Measurements from ENCODE around the gene CAT. TPM values are rescaled to one million over a fixed set of nuclear protein-coding genes. Genes with fewer than 3 reads are reported as not detected.

CAT gene
- total and polyA plus RNA-seq, 4 donors = 91.8 to 319 (median 106) TPM

DNA sequence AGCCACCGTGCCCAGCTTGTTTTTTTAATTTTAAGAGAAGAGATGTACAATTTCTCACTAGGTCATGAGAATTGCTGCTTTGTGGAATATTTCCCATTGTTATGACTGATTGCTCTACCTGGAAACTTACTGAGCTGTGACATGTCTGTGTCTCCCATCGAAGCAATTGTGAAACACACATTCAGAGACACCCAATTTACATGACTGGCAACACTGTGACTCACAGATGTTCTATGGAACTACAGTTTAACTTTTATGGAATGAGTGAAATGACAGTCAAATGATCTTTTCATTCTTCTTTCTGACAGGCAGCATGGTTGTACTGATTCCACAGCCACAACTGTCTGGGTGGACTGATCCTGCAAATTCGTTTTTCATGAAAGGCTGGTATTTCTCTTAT is 42.6 kb downstream of the CAT start:
- H3K9ac ChIP-seq (ENCODE audit: insufficient read depth in 1 of 2, low read length in 2 of 2) = no peak overlapping the region
- 76 to 78% methylated on average over 3 of the region's 3 CpGs for WGBS, 2 donors

GRCh38 chr11:34483106-34483874 is 44.6 kb downstream of the CAT start:
- Histone ChIP-seq H3K36me3 (ENCODE audit: control insufficient read depth in 4 of 4, insufficient read depth in 4 of 4, low read length in 4 of 4) (no peaks in the 10 kb centered on the region), H3K4me1 (ENCODE audit: control insufficient read depth in 5 of 5, insufficient read depth in 5 of 5, low read length in 5 of 5) (no peaks in the 10 kb centered on the region), H3K9me3 (ENCODE audit: control insufficient read depth in 4 of 4, insufficient read depth in 3 of 4, low read length in 3 of 4) (no peaks in the 10 kb centered on the region), H3K4me3 (no peak overlapping the region), H3K9ac (ENCODE audit: insufficient read depth in 1 of 2, low read length in 2 of 2) (no peak overlapping the region), H3K27me3 (ENCODE audit: control insufficient read depth in 3 of 3, insufficient read depth in 3 of 3, low read length in 2 of 3) (no peaks in the 10 kb centered on the region), H3K27ac (ENCODE audit: low read depth in 1 of 2, low read length in 1 of 2) (no peak overlapping the region)
- TF ChIP-seq, protein P1, sequence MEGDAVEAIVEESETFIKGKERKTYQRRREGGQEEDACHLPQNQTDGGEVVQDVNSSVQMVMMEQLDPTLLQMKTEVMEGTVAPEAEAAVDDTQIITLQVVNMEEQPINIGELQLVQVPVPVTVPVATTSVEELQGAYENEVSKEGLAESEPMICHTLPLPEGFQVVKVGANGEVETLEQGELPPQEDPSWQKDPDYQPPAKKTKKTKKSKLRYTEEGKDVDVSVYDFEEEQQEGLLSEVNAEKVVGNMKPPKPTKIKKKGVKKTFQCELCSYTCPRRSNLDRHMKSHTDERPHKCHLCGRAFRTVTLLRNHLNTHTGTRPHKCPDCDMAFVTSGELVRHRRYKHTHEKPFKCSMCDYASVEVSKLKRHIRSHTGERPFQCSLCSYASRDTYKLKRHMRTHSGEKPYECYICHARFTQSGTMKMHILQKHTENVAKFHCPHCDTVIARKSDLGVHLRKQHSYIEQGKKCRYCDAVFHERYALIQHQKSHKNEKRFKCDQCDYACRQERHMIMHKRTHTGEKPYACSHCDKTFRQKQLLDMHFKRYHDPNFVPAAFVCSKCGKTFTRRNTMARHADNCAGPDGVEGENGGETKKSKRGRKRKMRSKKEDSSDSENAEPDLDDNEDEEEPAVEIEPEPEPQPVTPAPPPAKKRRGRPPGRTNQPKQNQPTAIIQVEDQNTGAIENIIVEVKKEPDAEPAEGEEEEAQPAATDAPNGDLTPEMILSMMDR (IDR thresholded peaks at IDR 0.05; ENCODE audit: control extremely low read depth, extremely low read depth) = no peak
- ATAC-seq (ENCODE audit: insufficient read depth, low FRiP score) (no peak), DNase-seq (no peak)
- 82 to 87% methylated on average over 9 of the region's 9 CpGs for WGBS, 2 donors

More for the DNA sequence above, 42.6 kb downstream of the CAT start:
- H3K4me1 ChIP-seq (ENCODE audit: control insufficient read depth in 5 of 5, insufficient read depth in 5 of 5, low read length in 5 of 5) = no peaks in the 10 kb centered on the region
- no peaks in the 10 kb centered on the region for H3K9me3 ChIP-seq (ENCODE audit: control insufficient read depth in 4 of 4, insufficient read depth in 3 of 4, low read length in 3 of 4)
- DNase-seq (no peak), ATAC-seq (ENCODE audit: insufficient read depth, low FRiP score) (no peak)
- no peak overlapping the region for H3K4me3 ChIP-seq
- no peaks in the 10 kb centered on the region for H3K27me3 ChIP-seq (ENCODE audit: control insufficient read depth in 3 of 3, insufficient read depth in 3 of 3, low read length in 2 of 3)
- no peaks in the 10 kb centered on the region for H3K36me3 ChIP-seq (ENCODE audit: control insufficient read depth in 4 of 4, insufficient read depth in 4 of 4, low read length in 4 of 4)
- H3K27ac ChIP-seq (ENCODE audit: low read depth in 1 of 2, low read length in 1 of 2) = no peak overlapping the region
- TF ChIP-seq, protein P1 (IDR thresholded peaks at IDR 0.05; ENCODE audit: control extremely low read depth, extremely low read depth) = no peak

GRCh38 chr11:34487430-34487829 is 48.7 kb downstream of the CAT start:
- H3K27me3 ChIP-seq (ENCODE audit: control insufficient read depth in 3 of 3, insufficient read depth in 3 of 3, low read length in 2 of 3) = no peaks in the 10 kb centered on the region
- no peak overlapping the region for H3K4me3 ChIP-seq
- H3K27ac ChIP-seq (ENCODE audit: low read depth in 1 of 2, low read length in 1 of 2) = no peak overlapping the region
- H3K36me3 ChIP-seq (ENCODE audit: control insufficient read depth in 4 of 4, insufficient read depth in 4 of 4, low read length in 4 of 4) = no peaks in the 10 kb centered on the region
- no peak for DNase-seq
- no peaks in the 10 kb centered on the region for H3K4me1 ChIP-seq (ENCODE audit: control insufficient read depth in 5 of 5, insufficient read depth in 5 of 5, low read length in 5 of 5)
- no peaks in the 10 kb centered on the region for H3K9me3 ChIP-seq (ENCODE audit: control insufficient read depth in 4 of 4, insufficient read depth in 3 of 4, low read length in 3 of 4)
- TF ChIP-seq, protein P1 (IDR thresholded peaks at IDR 0.05; ENCODE audit: control extremely low read depth, extremely low read depth) = no peak
- no peak overlapping the region for H3K9ac ChIP-seq (ENCODE audit: insufficient read depth in 1 of 2, low read length in 2 of 2)
- 92 to 93% methylated on average over 7 of the region's 7 CpGs for WGBS, 2 donors
- no peak for ATAC-seq (ENCODE audit: insufficient read depth, low FRiP score)

All from lung (tissue), 12 donors.